GM23338 (cell line): ENCODE results near the gene LOXL1. TPM values are rescaled to one million over a fixed set of nuclear protein-coding genes. Genes with fewer than 3 reads are reported as not detected.

Experiments
- ATAC-seq: fragments of 200-7000 bp; cut with Tn5 transposase; 3 replicates; pipeline ENCODE4 v1.9.1; 2020
- DNase-seq: peaks from one replicate; pipeline ENCODE4 v3.0.0-alpha.2; 2015; ENCODE audit warnings: low spot score
- H2AFZ ChIP-seq: fragments of 200-600 bp; sonication (generic); 2 replicates; pipeline ENCODE4 v1.8.0; 2016; ENCODE audit warnings: antibody characterized with exemption, mild to moderate bottlenecking, moderate library complexity
- H3F3A ChIP-seq: fragments of 200-600 bp; sonication (generic); replicated peaks from 2 replicates; pipeline ENCODE4 v1.8.0; 2017; ENCODE audit warnings: antibody characterized with exemption, mixed run types, low read depth
- H3K27ac ChIP-seq: fragments of 200-600 bp; sonication (generic); 2 replicates; pipeline ENCODE4 v1.6.1; 2016; ENCODE audit warnings: low read depth
- H3K27me3 ChIP-seq: fragments of 200-600 bp; sonication (generic); 2 replicates; pipeline ENCODE4 v1.8.0; 2016; ENCODE audit warnings: mild to moderate bottlenecking, mixed run types, moderate library complexity; ENCODE audit not compliant: insufficient read depth
- H3K36me3 ChIP-seq: fragments of 200-600 bp; sonication (generic); 2 replicates; pipeline ENCODE4 v1.8.0; 2016; ENCODE audit warnings: mild to moderate bottlenecking; ENCODE audit not compliant: insufficient read depth
- H3K4me1 ChIP-seq: fragments of 200-600 bp; sonication (generic); 2 replicates; pipeline ENCODE4 v1.8.0; 2016; ENCODE audit warnings: mild to moderate bottlenecking, moderate library complexity; ENCODE audit not compliant: insufficient read depth
- H3K4me2 ChIP-seq: fragments of 200-600 bp; sonication (generic); 2 replicates; pipeline ENCODE4 v1.7.1; 2017; ENCODE audit warnings: mixed run types
- H3K4me3 ChIP-seq: fragments of 200-600 bp; sonication (generic); 2 replicates; pipeline ENCODE4 v1.6.1; 2016; ENCODE audit warnings: mixed run types
- H3K79me2 ChIP-seq: fragments of 200-600 bp; sonication (generic); replicated peaks from 2 replicates; pipeline ENCODE4 v1.8.0; 2017; ENCODE audit warnings: mild to moderate bottlenecking; ENCODE audit not compliant: insufficient read depth
- H3K9me2 ChIP-seq: fragments of 200-600 bp; sonication (generic); 2 replicates; pipeline ENCODE4 v1.8.0; 2017; ENCODE audit not compliant: insufficient read depth
- H4K20me1 ChIP-seq: fragments of 200-600 bp; sonication (generic); replicated peaks from 2 replicates; pipeline ENCODE4 v1.8.0; 2017; ENCODE audit warnings: mild to moderate bottlenecking; ENCODE audit not compliant: insufficient read depth
- H3K27ac Mint-ChIP-seq: 2 replicates; pipeline ENCODE4 v1.8.0; 2020; ENCODE audit warnings: inconsistent platforms, mild to moderate bottlenecking, moderate library complexity, mixed read lengths
- H3K27me3 Mint-ChIP-seq: 3 replicates; pipeline ENCODE4 v1.8.0; 2022; ENCODE audit warnings: low read depth, mild to moderate bottlenecking, moderate library complexity, mixed read lengths, inconsistent platforms; ENCODE audit not compliant: insufficient read depth, poor library complexity
- H3K36me3 Mint-ChIP-seq: 3 replicates; pipeline ENCODE4 v1.8.0; 2021; ENCODE audit warnings: low read depth, mild to moderate bottlenecking, inconsistent platforms, moderate library complexity, mixed read lengths
- H3K4me1 Mint-ChIP-seq: 3 replicates; pipeline ENCODE4 v1.8.0; 2020; ENCODE audit warnings: mild to moderate bottlenecking, inconsistent platforms, mixed read lengths
- H3K4me3 Mint-ChIP-seq: 3 replicates; pipeline ENCODE4 v1.8.0; 2021; ENCODE audit warnings: moderate library complexity, mild to moderate bottlenecking, inconsistent platforms, mixed read lengths
- H3K9me3 Mint-ChIP-seq: 3 replicates; pipeline ENCODE4 v1.8.0; 2020; ENCODE audit warnings: moderate library complexity, mild to moderate bottlenecking, inconsistent platforms, mixed read lengths
- CREB1 ChIP-seq: fragments of 250-450 bp; sonication (Bioruptor Pico); IDR thresholded peaks from 2 replicates; pipeline ENCODE4 v1.5.0; 2020; ENCODE audit warnings: low read depth, mild to moderate bottlenecking, moderate library complexity
- EZH2 ChIP-seq: fragments of 200-600 bp; sonication (generic); IDR thresholded peaks from one replicate; pipeline ENCODE4 v1.8.0; 2017; ENCODE audit warnings: antibody characterized with exemption, mild to moderate bottlenecking, low read depth; ENCODE audit not compliant: unreplicated experiment
- EZH2phosphoT487 ChIP-seq: fragments of 200-600 bp; sonication (generic); IDR thresholded peaks from one replicate; pipeline ENCODE4 v1.8.1; 2018; ENCODE audit warnings: antibody characterized with exemption; ENCODE audit not compliant: unreplicated experiment
- JUNB ChIP-seq: IDR thresholded peaks from one replicate; pipeline ENCODE4 v1.6.1; 2016; ENCODE audit warnings: antibody characterized with exemption; ENCODE audit not compliant: unreplicated experiment
- NANOG ChIP-seq: IDR thresholded peaks from 2 replicates; pipeline ENCODE4 v1.6.1; 2016; ENCODE audit warnings: antibody characterized with exemption, borderline replicate concordance
- POLR2AphosphoS5 ChIP-seq: IDR thresholded peaks from 2 replicates; pipeline ENCODE4 v1.6.1; 2016; ENCODE audit warnings: antibody characterized with exemption, low read depth
- STAT1 ChIP-seq: IDR thresholded peaks from one replicate; pipeline ENCODE4 v1.6.1; 2016; ENCODE audit warnings: antibody characterized with exemption; ENCODE audit not compliant: unreplicated experiment
- ZNF114 ChIP-seq: fragments of 250-450 bp; sonication (Bioruptor Pico); IDR thresholded peaks from 2 replicates; pipeline ENCODE4 v1.5.0; 2020; ENCODE audit warnings: mild to moderate bottlenecking, moderate library complexity
- ZNF331 ChIP-seq: fragments of 250-450 bp; sonication (Bioruptor Pico); IDR thresholded peaks from 2 replicates; pipeline ENCODE4 v1.5.0; 2020; ENCODE audit warnings: low read depth, mild to moderate bottlenecking, moderate library complexity
- polyA plus RNA-seq: library from polyadenylated mRNA; unstranded; fragments of >200 nt; fragmentation: Nextera tagmentation; extraction: Ambion mirVana; gene quantifications from 2 replicates; pipeline ENCODE4 v1.2.1, GENCODE V29; 2016
- total RNA-seq: library from RNA; depleted of rRNA; stranded (reverse); fragments of >200 nt; shearing (Covaris generic); gene quantifications from 2 replicates; pipeline ENCODE4 v1.2.3, GENCODE V29; 2014
- TF ChIP-seq, protein P1 (sequence below), 2 experiments: fragments of 200-600 bp in 1 of 2; sonication (generic) in 1 of 2; conservative IDR thresholded peaks; 2 replicates each; pipeline versions ENCODE4 v1.5.1 to v1.6.1; 2016 to 2017; ENCODE audit warnings: antibody characterized with exemption in 2 of 2, low read depth in 2 of 2, mild to moderate bottlenecking in 2 of 2, moderate library complexity in 1 of 2
- TF ChIP-seq, protein P2 (sequence below): IDR thresholded peaks from one replicate; pipeline ENCODE4 v1.6.1; 2018; ENCODE audit warnings: antibody characterized with exemption; ENCODE audit not compliant: unreplicated experiment
- TF ChIP-seq, protein P3 (sequence below): fragments of 250-450 bp; sonication (Bioruptor Pico); IDR thresholded peaks from 2 replicates; pipeline ENCODE4 v1.5.0; 2020; ENCODE audit warnings: mild to moderate bottlenecking, moderate library complexity
- TF ChIP-seq, protein P4 (sequence below): IDR thresholded peaks from 2 replicates; pipeline ENCODE4 v1.6.1; 2016; ENCODE audit warnings: antibody characterized with exemption

Gene LOXL1
- total and polyA plus RNA-seq, 2 experiments from 2014 or later = 6.9 to 10.8 TPM

DNA sequence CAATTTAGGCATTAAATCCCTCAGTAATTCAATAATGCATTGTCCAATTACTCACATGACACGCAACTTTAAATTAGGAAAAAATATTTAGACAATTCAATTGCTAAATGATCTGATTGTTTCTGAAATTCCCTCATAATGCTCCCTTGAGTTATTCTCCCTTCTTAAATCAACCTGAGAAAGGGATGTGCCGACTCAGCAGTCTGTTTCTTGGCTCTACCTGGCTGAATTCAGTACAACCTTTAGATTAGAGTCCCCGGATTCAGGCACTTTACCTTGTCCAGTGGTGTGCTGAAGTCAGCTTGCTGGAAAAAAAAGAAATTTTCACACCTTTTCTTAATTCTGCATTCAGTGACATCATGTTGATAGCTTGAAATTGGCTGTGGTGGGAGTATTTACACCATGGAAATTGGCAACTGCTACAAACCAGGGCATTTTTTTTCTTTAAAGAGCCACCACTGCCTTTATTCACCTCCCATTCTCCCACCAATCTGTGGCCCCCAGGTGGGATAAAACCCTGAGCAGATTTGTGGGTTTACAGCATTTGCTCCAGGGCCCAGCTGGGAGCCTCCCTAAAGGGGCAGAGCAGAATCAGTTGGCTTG, 20.9 kb upstream of the LOXL1 start:
- Mint-ChIP-seq H3K9me3 (no peaks in the 10 kb centered on the region), H3K27ac (no peak overlapping the region), H3K27me3 (peaks cover 7% of the 10 kb centered on the region), H3K36me3 (no peaks in the 10 kb centered on the region), H3K4me3 (no peak overlapping the region), H3K4me1 (peaks cover 5% of the 10 kb centered on the region)
- DNase-seq = no peak
- Histone ChIP-seq H3K27ac (no peak overlapping the region), H2AFZ (no peak overlapping the region), H3K36me3 (no peaks in the 10 kb centered on the region), H3F3A (no peaks in the 10 kb centered on the region), H3K79me2 (no peaks in the 10 kb centered on the region), H4K20me1 (no peaks in the 10 kb centered on the region; the same call in 1 of the 2 replicates), H3K4me3 (no peak overlapping the region), H3K4me1 (no peaks in the 10 kb centered on the region), H3K27me3 (no peaks in the 10 kb centered on the region), H3K4me2 (no peak overlapping the region), H3K9me2 (no peaks in the 10 kb centered on the region)
- no peak for ATAC-seq
- TF ChIP-seq EZH2phosphoT487 = no peak
- TF ChIP-seq EZH2 = no peak
- TF ChIP-seq POLR2AphosphoS5 = no peak
- TF ChIP-seq, protein P1, sequence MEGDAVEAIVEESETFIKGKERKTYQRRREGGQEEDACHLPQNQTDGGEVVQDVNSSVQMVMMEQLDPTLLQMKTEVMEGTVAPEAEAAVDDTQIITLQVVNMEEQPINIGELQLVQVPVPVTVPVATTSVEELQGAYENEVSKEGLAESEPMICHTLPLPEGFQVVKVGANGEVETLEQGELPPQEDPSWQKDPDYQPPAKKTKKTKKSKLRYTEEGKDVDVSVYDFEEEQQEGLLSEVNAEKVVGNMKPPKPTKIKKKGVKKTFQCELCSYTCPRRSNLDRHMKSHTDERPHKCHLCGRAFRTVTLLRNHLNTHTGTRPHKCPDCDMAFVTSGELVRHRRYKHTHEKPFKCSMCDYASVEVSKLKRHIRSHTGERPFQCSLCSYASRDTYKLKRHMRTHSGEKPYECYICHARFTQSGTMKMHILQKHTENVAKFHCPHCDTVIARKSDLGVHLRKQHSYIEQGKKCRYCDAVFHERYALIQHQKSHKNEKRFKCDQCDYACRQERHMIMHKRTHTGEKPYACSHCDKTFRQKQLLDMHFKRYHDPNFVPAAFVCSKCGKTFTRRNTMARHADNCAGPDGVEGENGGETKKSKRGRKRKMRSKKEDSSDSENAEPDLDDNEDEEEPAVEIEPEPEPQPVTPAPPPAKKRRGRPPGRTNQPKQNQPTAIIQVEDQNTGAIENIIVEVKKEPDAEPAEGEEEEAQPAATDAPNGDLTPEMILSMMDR (conservative IDR thresholded peaks at IDR 0.05; ENCODE audit: low read depth in 2 of 2) = no peak
- TF ChIP-seq ZNF114 (CRISPR knock-in tag) = no peak
- no peak for TF ChIP-seq CREB1 (CRISPR knock-in tag)
- no peak for TF ChIP-seq ZNF331 (CRISPR knock-in tag)
- TF ChIP-seq NANOG = no peak
- TF ChIP-seq JUNB = no peak
- TF ChIP-seq, protein P2, sequence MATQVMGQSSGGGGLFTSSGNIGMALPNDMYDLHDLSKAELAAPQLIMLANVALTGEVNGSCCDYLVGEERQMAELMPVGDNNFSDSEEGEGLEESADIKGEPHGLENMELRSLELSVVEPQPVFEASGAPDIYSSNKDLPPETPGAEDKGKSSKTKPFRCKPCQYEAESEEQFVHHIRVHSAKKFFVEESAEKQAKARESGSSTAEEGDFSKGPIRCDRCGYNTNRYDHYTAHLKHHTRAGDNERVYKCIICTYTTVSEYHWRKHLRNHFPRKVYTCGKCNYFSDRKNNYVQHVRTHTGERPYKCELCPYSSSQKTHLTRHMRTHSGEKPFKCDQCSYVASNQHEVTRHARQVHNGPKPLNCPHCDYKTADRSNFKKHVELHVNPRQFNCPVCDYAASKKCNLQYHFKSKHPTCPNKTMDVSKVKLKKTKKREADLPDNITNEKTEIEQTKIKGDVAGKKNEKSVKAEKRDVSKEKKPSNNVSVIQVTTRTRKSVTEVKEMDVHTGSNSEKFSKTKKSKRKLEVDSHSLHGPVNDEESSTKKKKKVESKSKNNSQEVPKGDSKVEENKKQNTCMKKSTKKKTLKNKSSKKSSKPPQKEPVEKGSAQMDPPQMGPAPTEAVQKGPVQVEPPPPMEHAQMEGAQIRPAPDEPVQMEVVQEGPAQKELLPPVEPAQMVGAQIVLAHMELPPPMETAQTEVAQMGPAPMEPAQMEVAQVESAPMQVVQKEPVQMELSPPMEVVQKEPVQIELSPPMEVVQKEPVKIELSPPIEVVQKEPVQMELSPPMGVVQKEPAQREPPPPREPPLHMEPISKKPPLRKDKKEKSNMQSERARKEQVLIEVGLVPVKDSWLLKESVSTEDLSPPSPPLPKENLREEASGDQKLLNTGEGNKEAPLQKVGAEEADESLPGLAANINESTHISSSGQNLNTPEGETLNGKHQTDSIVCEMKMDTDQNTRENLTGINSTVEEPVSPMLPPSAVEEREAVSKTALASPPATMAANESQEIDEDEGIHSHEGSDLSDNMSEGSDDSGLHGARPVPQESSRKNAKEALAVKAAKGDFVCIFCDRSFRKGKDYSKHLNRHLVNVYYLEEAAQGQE = no peak
- TF ChIP-seq STAT1 = no peak
- TF ChIP-seq, protein P3, sequence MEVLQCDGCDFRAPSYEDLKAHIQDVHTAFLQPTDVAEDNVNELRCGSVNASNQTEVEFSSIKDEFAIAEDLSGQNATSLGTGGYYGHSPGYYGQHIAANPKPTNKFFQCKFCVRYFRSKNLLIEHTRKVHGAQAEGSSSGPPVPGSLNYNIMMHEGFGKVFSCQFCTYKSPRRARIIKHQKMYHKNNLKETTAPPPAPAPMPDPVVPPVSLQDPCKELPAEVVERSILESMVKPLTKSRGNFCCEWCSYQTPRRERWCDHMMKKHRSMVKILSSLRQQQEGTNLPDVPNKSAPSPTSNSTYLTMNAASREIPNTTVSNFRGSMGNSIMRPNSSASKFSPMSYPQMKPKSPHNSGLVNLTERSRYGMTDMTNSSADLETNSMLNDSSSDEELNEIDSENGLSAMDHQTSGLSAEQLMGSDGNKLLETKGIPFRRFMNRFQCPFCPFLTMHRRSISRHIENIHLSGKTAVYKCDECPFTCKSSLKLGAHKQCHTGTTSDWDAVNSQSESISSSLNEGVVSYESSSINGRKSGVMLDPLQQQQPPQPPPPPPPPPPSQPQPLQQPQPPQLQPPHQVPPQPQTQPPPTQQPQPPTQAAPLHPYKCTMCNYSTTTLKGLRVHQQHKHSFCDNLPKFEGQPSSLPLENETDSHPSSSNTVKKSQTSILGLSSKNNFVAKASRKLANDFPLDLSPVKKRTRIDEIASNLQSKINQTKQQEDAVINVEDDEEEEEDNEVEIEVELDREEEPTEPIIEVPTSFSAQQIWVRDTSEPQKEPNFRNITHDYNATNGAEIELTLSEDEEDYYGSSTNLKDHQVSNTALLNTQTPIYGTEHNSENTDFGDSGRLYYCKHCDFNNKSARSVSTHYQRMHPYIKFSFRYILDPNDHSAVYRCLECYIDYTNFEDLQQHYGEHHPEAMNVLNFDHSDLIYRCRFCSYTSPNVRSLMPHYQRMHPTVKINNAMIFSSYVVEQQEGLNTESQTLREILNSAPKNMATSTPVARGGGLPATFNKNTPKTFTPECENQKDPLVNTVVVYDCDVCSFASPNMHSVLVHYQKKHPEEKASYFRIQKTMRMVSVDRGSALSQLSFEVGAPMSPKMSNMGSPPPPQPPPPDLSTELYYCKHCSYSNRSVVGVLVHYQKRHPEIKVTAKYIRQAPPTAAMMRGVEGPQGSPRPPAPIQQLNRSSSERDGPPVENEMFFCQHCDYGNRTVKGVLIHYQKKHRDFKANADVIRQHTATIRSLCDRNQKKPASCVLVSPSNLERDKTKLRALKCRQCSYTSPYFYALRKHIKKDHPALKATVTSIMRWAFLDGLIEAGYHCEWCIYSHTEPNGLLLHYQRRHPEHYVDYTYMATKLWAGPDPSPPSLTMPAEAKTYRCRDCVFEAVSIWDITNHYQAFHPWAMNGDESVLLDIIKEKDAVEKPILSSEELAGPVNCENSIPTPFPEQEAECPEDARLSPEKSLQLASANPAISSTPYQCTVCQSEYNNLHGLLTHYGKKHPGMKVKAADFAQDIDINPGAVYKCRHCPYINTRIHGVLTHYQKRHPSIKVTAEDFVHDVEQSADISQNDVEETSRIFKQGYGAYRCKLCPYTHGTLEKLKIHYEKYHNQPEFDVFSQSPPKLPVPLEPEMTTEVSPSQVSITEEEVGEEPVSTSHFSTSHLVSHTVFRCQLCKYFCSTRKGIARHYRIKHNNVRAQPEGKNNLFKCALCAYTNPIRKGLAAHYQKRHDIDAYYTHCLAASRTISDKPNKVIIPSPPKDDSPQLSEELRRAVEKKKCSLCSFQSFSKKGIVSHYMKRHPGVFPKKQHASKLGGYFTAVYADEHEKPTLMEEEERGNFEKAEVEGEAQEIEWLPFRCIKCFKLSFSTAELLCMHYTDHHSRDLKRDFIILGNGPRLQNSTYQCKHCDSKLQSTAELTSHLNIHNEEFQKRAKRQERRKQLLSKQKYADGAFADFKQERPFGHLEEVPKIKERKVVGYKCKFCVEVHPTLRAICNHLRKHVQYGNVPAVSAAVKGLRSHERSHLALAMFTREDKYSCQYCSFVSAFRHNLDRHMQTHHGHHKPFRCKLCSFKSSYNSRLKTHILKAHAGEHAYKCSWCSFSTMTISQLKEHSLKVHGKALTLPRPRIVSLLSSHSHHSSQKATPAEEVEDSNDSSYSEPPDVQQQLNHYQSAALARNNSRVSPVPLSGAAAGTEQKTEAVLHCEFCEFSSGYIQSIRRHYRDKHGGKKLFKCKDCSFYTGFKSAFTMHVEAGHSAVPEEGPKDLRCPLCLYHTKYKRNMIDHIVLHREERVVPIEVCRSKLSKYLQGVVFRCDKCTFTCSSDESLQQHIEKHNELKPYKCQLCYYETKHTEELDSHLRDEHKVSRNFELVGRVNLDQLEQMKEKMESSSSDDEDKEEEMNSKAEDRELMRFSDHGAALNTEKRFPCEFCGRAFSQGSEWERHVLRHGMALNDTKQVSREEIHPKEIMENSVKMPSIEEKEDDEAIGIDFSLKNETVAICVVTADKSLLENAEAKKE (CRISPR knock-in tag) = no peak
- TF ChIP-seq, protein P4, sequence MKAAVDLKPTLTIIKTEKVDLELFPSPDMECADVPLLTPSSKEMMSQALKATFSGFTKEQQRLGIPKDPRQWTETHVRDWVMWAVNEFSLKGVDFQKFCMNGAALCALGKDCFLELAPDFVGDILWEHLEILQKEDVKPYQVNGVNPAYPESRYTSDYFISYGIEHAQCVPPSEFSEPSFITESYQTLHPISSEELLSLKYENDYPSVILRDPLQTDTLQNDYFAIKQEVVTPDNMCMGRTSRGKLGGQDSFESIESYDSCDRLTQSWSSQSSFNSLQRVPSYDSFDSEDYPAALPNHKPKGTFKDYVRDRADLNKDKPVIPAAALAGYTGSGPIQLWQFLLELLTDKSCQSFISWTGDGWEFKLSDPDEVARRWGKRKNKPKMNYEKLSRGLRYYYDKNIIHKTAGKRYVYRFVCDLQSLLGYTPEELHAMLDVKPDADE = no peak
